Endothelial cell of umbilical vein (primary cell): ENCODE results near the gene FGFR4. TPM values are rescaled to one million over a fixed set of nuclear protein-coding genes. Genes with fewer than 3 reads are reported as not detected.

Experiments
- BruUV-seq: library from RNA; stranded (reverse); fragments of 400-500 nt; replicated peaks from 2 replicates; lab custom pipeline; 2021; lab: Mats Ljungman, UMichigan
- CTCF ChIA-PET: fragments of 300-600, 350-600 bp; sonication (Branson Sonifier 250); formaldehyde crosslinking; loops from one replicate; lab custom pipeline; 2021; ENCODE audit warnings: antibody characterized with exemption, inconsistent platforms; lab: Charles Lee
- POLR2A ChIA-PET: fragments of 300-600, 350-600 bp; sonication (Branson Sonifier 250); formaldehyde crosslinking; loops from one replicate; lab custom pipeline; 2021; ENCODE audit warnings: antibody characterized with exemption, inconsistent platforms; lab: Charles Lee
- DNase-seq: peaks from one replicate; pipeline ENCODE4 v3.0.0-alpha.2; 2011; ENCODE audit warnings: low read depth, low spot score
- FAIRE-seq: peaks from 2 replicates; lab custom pipeline; 2011; peaks lifted over from hg19 to GRCh38; lab: Jason Lieb, UNC
- H2AFZ ChIP-seq: 2 replicates; pipeline ENCODE4 v1.6.0; 2012; ENCODE audit warnings: low read depth, low read length, control low read depth, inconsistent platforms
- H3K27ac ChIP-seq: 2 replicates; pipeline ENCODE4 v1.5.1; 2011; ENCODE audit warnings: low read depth, mild to moderate bottlenecking, control low read depth, low read length, moderate library complexity; ENCODE audit not compliant: insufficient read depth
- H3K27me3 ChIP-seq, 2 experiments: 2 replicates each; pipeline versions ENCODE4 v1.6.0 to v1.6.1; 2011; ENCODE audit warnings: low read length in 2 of 2, mixed read lengths in 1 of 2; ENCODE audit not compliant: control insufficient read depth in 2 of 2, insufficient read depth in 2 of 2
- H3K36me3 ChIP-seq, 2 experiments: 2 replicates in 1 of 2; 3 replicates in 1 of 2; pipeline ENCODE4 v1.5.1; 2011; ENCODE audit warnings: low read length in 2 of 2, mild to moderate bottlenecking in 1 of 2, moderate library complexity in 1 of 2; ENCODE audit not compliant: control insufficient read depth in 2 of 2, insufficient read depth in 2 of 2; ENCODE audit errors: extremely low read depth in 1 of 2
- H3K4me1 ChIP-seq: 3 replicates; pipeline ENCODE4 v1.5.1; 2011; ENCODE audit warnings: mild to moderate bottlenecking, low read length; ENCODE audit not compliant: control insufficient read depth, insufficient read depth; ENCODE audit errors: extremely low read depth
- H3K4me2 ChIP-seq: 2 replicates; pipeline ENCODE4 v1.6.1; 2011; ENCODE audit warnings: low read length, control low read depth, mixed read lengths; ENCODE audit not compliant: insufficient read depth
- H3K4me3 ChIP-seq, 3 experiments: fragments of 200-600 bp in 1 of 3; sonication (generic), shearing (Covaris generic) in 1 of 3; replicated peaks in 1 of 3; 2 replicates each; pipeline ENCODE4 v1.5.1; 2011 to 2016; ENCODE audit warnings: control low read depth in 3 of 3, low read length in 3 of 3, mild to moderate bottlenecking in 2 of 3, inconsistent platforms in 1 of 3, low read depth in 1 of 3, moderate library complexity in 1 of 3; ENCODE audit not compliant: insufficient read depth in 1 of 3
- H3K79me2 ChIP-seq: 2 replicates; pipeline ENCODE4 v1.6.0; 2012; ENCODE audit warnings: low read length, inconsistent platforms; ENCODE audit not compliant: control insufficient read depth, insufficient read depth
- H3K9ac ChIP-seq: replicated peaks from 2 replicates; pipeline ENCODE3; 2011; ENCODE audit warnings: low read length, control low read depth; ENCODE audit not compliant: insufficient read depth; ENCODE audit errors: extremely low read depth
- H3K9me1 ChIP-seq: replicated peaks from 3 replicates; pipeline ENCODE4 v1.6.0; 2011; ENCODE audit warnings: mild to moderate bottlenecking, low read length; ENCODE audit not compliant: control insufficient read depth, insufficient read depth; ENCODE audit errors: extremely low read depth
- H3K9me3 ChIP-seq: replicated peaks from 2 replicates; pipeline ENCODE4 v1.5.1; 2012; ENCODE audit warnings: low read length, inconsistent platforms; ENCODE audit not compliant: control insufficient read depth, insufficient read depth
- H4K20me1 ChIP-seq: replicated peaks from 2 replicates; pipeline ENCODE3; 2011; ENCODE audit warnings: mild to moderate bottlenecking, low read length; ENCODE audit not compliant: control insufficient read depth, insufficient read depth; ENCODE audit errors: extremely low read depth
- CTCF ChIP-seq, 2 donors: IDR thresholded peaks; 1 replicate in 1 of 2; 2 replicates in 1 of 2; pipeline ENCODE4 v1.5.1; 2011; ENCODE audit warnings: low read length in 2 of 2, mild to moderate bottlenecking in 2 of 2, moderate library complexity in 2 of 2, control low read depth in 1 of 2, inconsistent platforms in 1 of 2, low read depth in 1 of 2; ENCODE audit not compliant: insufficient read depth in 1 of 2; ENCODE audit errors: extremely low read depth in 1 of 2
- EZH2 ChIP-seq: IDR thresholded peaks from 2 replicates; pipeline ENCODE4 v1.6.1; 2012; ENCODE audit warnings: borderline replicate concordance, low read depth, mild to moderate bottlenecking, moderate library complexity, low read length, inconsistent platforms; ENCODE audit not compliant: severe bottlenecking
- FOS ChIP-seq: IDR thresholded peaks from 2 replicates; pipeline ENCODE4 v1.6.1; 2011; ENCODE audit warnings: mild to moderate bottlenecking, low read length, moderate library complexity, borderline replicate concordance; ENCODE audit not compliant: insufficient read depth
- GATA2 ChIP-seq: IDR thresholded peaks from 2 replicates; pipeline ENCODE4 v1.7.0; 2011; ENCODE audit warnings: low read depth, mild to moderate bottlenecking, moderate library complexity, mixed read lengths, low read length; ENCODE audit not compliant: insufficient read length, insufficient read depth
- JUN ChIP-seq: IDR thresholded peaks from 2 replicates; pipeline ENCODE4 v1.6.1; 2011; ENCODE audit warnings: borderline replicate concordance, low read depth; ENCODE audit not compliant: insufficient read length, insufficient read depth
- MAX ChIP-seq: IDR thresholded peaks from 2 replicates; pipeline ENCODE4 v1.6.1; 2011; ENCODE audit not compliant: insufficient read depth, insufficient read length
- MYC ChIP-seq: IDR thresholded peaks from one replicate; pipeline ENCODE4 v1.6.1; 2011; ENCODE audit warnings: mild to moderate bottlenecking, low read depth, low read length
- POLR2A ChIP-seq: IDR thresholded peaks from 2 replicates; pipeline ENCODE4 v1.6.1; 2012; ENCODE audit warnings: low read depth, mild to moderate bottlenecking, control low read depth, low read length
- POLR2AphosphoS5 ChIP-seq: IDR thresholded peaks from 2 replicates; pipeline ENCODE4 v1.6.1; 2012; ENCODE audit warnings: low read depth, mild to moderate bottlenecking, control low read depth, low read length, moderate library complexity; ENCODE audit not compliant: insufficient read depth
- dilution Hi-C: fragments of 300-500 bp; cut with MboI; formaldehyde crosslinking; loops from one replicate; pipeline ENCODE4 v1.15.0; 2019; ENCODE audit warnings: low sequenced_read_pairs; ENCODE audit not compliant: extremely low pct_ligation_motif_present
- intact Hi-C: fragments of 100-400 bp; cut with micrococcal nuclease; formaldehyde crosslinking; loops from one replicate; pipeline ENCODE4 v1.10.0; 2022
- polyA plus RNA-seq, 4 experiments: library from polyadenylated mRNA; depleted of rRNA in 3 of 4; stranded (reverse) in 3 of 4; unstranded in 1 of 4; fragments of >200 nt; gene quantifications; 2 replicates each; pipeline versions ENCODE4 v1.2.1 to v1.2.3, GENCODE V29; 2011 to 2012; ENCODE audit warnings: missing spikeins in 1 of 4
- total RNA-seq: library from RNA; stranded (reverse); gene quantifications from 2 replicates; pipeline ENCODE4 v1.2.3, GENCODE V29; 2021

The FGFR4 gene
- total and polyA plus RNA-seq, 2 donors (not counting 3 experiments of a cell fraction or from before 2014, with no cell fraction given) = 1.9 to 2.9 TPM

- H3K4me2 ChIP-seq = no peak overlapping the region
- FAIRE-seq (no peak), DNase-seq (no peak)
- no peak overlapping the region for H3K4me3 ChIP-seq
- no peaks in the 10 kb centered on the region for H3K36me3 ChIP-seq
- no peaks in the 10 kb centered on the region for H3K79me2 ChIP-seq
- no peak overlapping the region for H3K27ac ChIP-seq
- no peak overlapping the region for H2AFZ ChIP-seq
- H3K27me3 ChIP-seq = peaks cover 0 to 1% of the 10 kb centered on the region in 2 experiments
- BruUV-seq = no TSS peak
- intact Hi-C loops (no loop called here), dilution Hi-C loops (no loop called here)
- no peak for TF ChIP-seq POLR2A
- TF ChIP-seq GATA2 = no peak
- no peak for TF ChIP-seq JUN
- TF ChIP-seq FOS = no peak
- no peak for TF ChIP-seq MAX
- no peak for TF ChIP-seq MYC
- TF ChIP-seq EZH2 = no peak
- TF ChIP-seq CTCF (IDR thresholded peaks at IDR 0.05; ENCODE audit: extremely low read depth in 1 of 2, insufficient read depth in 1 of 2, low read depth in 1 of 2, low read length in 2 of 2) = no peak
- no peak for TF ChIP-seq POLR2AphosphoS5
- ChIA-PET POLR2A (no interaction called here), CTCF (interaction anchor here (1.3 to 2.1 kb wide), 3 partner anchors 18 to 21 kb away, joined by 4 to 6 read pairs (median 4); no protein-coding TSS in a partner anchor)
- H3K9ac ChIP-seq = no peak overlapping the region
- no peaks in the 10 kb centered on the region for H4K20me1 ChIP-seq
- H3K9me1 ChIP-seq = no peaks in the 10 kb centered on the region
- peaks cover 41% of the 10 kb centered on the region for H3K4me1 ChIP-seq
- H3K9me3 ChIP-seq = no peaks in the 10 kb centered on the region
Observed at GRCh38 chr5:177092178-177093081, 5.7 kb downstream of the FGFR4 start.
